GM12872 (cell line): ENCODE data around the gene CALCOCO1.

ENCODE experiments used
- TF ChIP-seq, protein P1 (sequence below): IDR thresholded peaks from 3 replicates; pipeline ENCODE4 v1.5.1; 2011; ENCODE audit warnings: low read depth, mild to moderate bottlenecking, low read length, moderate library complexity; ENCODE audit not compliant: insufficient read depth

Gene CALCOCO1

GRCh38 chr12:53676656-53677015 is 50.6 kb downstream of the CALCOCO1 start:
- TF ChIP-seq, protein P1, sequence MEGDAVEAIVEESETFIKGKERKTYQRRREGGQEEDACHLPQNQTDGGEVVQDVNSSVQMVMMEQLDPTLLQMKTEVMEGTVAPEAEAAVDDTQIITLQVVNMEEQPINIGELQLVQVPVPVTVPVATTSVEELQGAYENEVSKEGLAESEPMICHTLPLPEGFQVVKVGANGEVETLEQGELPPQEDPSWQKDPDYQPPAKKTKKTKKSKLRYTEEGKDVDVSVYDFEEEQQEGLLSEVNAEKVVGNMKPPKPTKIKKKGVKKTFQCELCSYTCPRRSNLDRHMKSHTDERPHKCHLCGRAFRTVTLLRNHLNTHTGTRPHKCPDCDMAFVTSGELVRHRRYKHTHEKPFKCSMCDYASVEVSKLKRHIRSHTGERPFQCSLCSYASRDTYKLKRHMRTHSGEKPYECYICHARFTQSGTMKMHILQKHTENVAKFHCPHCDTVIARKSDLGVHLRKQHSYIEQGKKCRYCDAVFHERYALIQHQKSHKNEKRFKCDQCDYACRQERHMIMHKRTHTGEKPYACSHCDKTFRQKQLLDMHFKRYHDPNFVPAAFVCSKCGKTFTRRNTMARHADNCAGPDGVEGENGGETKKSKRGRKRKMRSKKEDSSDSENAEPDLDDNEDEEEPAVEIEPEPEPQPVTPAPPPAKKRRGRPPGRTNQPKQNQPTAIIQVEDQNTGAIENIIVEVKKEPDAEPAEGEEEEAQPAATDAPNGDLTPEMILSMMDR: no peak

- TF ChIP-seq, protein P1: peak; percentile 100
Observed at GRCh38 chr12:53675701-53676607, 51.3 kb downstream of the CALCOCO1 start, which contains the start of gene ATP5MC2. Gene ATP5MC2, minus strand, starts transcription at chr12:53676083. Its CDS starts 3,469 bp downstream, at chr12:53672614.

DNA sequence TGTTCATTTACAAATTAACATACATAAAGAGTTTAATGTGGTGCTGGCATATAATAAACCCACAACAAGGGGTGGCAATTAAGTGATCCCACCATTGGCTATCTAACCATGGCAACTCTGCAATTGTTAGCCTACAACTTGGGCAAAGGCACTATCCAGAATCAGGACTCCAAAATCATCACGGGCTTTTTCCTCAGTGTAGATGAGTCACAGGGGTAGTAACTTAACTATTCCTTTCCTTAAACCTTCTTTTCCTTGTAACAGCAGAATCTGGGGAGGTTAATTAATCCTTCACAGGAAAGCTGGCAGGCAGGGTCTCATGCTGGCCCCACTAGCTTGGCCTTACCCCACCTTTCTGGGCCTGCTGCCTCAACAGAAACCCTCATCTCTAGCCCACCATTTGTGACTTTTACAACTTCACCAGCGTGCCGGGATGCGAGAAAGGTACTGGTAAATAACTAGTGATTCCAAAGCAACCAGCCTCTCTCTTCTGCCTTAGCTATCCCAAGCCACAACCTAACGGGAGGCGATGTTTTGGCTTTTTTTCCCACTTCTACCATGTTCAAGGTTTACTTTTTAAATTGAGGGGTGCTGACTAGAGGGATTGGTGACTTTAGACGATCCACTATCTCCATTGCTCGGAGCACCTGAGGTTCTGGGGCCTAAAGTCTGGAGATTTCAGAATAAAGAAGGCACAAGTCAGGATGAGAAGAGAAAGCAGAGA is 52.1 kb downstream of the CALCOCO1 start:
- TF ChIP-seq, protein P1: no peak

GRCh38 chr12:53670971-53671370 is 56.3 kb downstream of the CALCOCO1 start:
- TF ChIP-seq, protein P1: no peak

GRCh38 chr12:53670308-53670707 is 56.9 kb downstream of the CALCOCO1 start:
- TF ChIP-seq, protein P1: no peak

- TF ChIP-seq, protein P1: no peak
Observed at GRCh38 chr12:53667080-53667479, 60.2 kb downstream of the CALCOCO1 start.

- TF ChIP-seq, protein P1: no peak
Observed at GRCh38 chr12:53664936-53665335, 62.3 kb downstream of the CALCOCO1 start.
